NCI-H524 treated with DMSO at 0.1 percent for 48 hours (cell line): ENCODE measurements around the gene ARPC1A.
"Not testable (repeated sequence)": the region's sequence is repeated elsewhere in the genome, so short reads cannot be mapped to it uniquely, and the experiment has no call there.

Experiments used
- DNase-seq: peaks from one replicate; lab custom pipeline; 2025; lab: John Stamatoyannopoulos, UW

Gene ARPC1A

GRCh38 chr7:99371376-99371920 is 45.8 kb downstream of the ARPC1A start:
- no peak for DNase-seq

- no peak for DNase-seq
These were observed 46.8 kb downstream of the ARPC1A start for GRCh38 chr7:99372275-99373090.

- DNase-seq: no peak
These were observed 47.7 kb downstream of the ARPC1A start for GRCh38 chr7:99373091-99374066.

GRCh38 chr7:99374111-99375064 is 48.7 kb downstream of the ARPC1A start, which contains the start of gene ARPC1B:
Gene ARPC1B (plus strand): TSS chr7:99374730. CDS start chr7:99385715, 10,985 bp downstream.
- no peak for DNase-seq

GRCh38 chr7:99375070-99375807 is 49.5 kb downstream of the ARPC1A start:
- no peak for DNase-seq

DNA sequence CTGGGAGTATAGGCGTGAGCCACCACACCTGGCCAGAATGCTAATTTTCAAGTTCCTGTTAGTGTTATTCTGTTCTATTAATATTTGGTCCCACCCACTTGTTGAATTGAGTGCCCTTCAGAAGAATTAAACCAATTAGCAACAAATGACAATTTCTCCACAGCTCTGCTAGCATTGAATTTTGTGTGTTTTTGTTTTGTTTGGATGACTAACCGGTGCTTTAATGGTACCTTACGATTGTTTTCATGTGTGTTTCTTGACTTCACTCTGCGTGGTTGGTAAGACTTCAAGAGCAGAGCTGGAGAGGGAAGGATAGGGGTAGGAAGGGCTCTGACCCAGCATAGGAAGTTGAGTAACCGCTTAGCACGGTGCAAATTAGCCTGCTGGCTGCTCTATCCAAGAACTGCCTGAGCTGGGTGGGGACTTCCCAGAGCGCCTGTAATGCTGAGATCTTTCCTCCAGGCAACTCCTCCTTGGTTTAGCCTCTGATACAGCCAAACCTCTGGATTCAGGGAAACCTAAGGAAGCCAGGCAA is 53.4 kb downstream of the ARPC1A start:
- DNase-seq: no peak

DNA sequence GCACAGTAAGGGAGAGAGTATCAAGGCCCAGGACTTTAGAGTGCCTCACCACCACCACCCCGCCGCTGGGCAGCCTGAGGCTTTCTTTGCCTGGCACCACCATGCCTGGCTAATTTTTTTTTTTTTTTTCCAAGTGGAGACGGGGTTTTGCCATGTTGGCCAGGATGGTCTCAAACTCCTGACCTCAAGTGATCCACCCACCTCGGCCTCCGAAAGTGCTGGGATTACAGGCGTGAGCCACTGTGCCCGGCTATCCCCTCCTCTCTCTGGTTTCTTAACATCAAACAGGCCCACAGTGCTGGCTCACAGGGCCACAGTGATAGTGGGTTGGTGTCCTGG is 54.0 kb downstream of the ARPC1A start:
- DNase-seq: not testable (repeated sequence)

DNA sequence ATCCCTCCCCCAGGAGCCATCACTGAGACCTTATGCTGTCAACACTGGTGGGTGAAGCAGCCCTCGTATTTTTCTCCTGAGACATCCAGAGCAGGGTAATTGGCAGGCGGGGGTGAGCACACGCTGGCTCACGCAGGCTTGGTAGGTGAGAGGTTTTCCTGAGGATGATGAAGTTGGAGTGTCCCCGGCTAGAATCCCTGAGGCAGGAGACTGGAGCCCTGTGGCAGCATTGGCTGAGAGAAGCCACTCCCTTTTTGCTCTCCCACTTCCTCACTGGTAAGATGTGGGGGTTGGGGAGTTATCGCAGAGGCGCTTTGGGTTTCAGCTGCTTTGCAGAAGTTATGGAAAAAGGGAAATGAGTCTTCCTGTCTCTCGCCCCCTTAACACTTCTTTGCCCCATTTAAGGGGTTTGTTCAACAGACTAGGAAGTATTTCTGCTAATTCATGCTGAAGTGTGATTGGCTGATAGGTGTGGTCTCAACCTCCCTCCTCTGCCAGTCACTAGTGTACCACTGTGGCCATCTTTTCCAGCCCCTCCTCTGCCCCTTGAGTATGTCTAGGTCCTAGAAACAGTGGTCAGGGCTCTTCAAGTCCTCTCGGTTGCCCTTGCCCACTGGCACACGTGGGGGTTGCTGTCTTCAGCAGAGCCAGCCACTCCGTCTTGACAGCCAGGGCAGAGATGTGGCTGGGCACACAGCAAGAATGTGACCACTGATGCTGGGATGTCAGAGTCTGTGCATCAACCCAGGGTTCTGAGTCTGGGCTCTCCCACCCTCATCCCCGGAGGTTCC is 54.5 kb downstream of the ARPC1A start:
- no peak for DNase-seq

DNA sequence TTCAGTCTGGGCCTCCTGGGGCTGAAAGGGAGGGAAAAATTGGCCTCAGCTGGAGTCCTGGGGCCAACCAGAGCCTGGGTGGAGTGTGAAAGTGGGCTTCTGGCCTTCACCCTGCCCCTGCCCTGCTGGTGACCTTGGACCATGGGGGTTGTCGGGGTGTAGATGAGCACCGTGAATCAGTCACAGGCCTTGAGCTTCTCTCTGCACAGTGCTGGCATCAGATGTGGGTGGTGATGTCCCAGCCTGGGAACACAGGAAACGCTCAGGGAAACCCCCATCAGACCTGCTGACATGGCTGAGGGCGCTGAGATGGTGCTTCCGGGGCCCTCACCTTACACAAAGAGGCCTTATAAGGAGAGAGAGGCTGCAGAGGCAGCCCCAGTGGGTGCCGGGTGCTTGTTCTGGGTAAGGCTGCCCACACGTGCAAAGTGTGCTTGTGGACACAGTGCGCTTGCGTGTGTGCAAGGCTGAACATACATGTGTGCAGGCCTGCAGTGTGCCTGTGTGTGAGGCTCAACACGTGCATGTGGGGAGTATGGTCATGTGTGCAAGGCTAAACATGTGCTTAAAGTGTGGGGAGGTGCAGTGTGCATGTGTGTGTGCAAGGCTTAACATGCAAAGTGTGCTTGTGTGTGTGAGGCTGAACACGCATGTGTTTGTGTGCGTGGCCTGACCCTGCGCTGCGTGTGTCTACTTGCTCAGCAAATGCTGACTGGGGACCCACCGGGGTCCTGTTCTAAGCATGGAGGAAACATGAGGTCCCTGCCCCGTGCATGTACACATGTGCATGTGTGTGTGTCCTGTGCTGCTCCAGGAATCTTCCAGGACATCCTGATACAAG is 55.3 kb downstream of the ARPC1A start:
- DNase-seq: no peak

DNA sequence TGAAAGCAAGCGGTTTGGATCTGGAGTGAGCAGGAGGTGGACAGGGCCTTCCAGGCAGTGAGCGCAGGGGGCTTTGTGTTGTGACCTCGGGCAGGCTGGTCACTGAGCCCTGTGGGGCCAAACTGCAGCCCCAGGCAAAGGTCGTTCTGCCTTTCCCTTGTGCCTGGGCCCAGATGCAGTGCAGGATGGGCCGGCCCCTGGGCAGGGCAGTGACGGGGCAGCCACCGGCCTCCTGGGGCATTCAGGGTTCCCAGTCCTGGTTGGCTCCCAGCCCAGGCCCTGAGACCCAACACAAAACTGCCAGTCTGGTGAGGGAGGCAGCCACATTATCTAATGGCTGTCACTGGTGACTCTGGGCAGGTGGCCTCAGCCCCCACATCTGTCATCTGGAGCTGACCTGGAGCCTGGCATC is 56.0 kb downstream of the ARPC1A start:
- no peak for DNase-seq

DNA sequence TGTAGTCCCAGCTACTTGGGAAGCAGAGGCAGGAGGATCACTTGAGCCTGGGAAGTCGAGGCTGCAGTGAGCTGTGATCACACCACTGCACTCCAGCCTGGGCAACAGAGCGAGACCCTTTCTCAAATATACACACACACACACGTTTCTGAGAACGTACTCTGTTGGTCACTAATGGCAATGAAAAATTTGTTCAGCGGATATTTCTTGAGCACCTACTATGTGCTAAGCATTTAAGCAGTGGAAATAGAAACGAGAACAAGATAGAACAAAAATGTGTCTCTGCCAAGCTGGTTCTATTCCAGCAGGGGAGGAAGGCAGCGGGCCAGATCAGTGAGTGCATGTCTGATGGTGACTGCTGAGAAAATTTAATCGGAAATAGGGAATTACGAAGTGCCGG is 57.5 kb downstream of the ARPC1A start:
- DNase-seq: no peak

GRCh38 chr7:99383791-99384370 is 58.2 kb downstream of the ARPC1A start:
- no peak for DNase-seq

DNA sequence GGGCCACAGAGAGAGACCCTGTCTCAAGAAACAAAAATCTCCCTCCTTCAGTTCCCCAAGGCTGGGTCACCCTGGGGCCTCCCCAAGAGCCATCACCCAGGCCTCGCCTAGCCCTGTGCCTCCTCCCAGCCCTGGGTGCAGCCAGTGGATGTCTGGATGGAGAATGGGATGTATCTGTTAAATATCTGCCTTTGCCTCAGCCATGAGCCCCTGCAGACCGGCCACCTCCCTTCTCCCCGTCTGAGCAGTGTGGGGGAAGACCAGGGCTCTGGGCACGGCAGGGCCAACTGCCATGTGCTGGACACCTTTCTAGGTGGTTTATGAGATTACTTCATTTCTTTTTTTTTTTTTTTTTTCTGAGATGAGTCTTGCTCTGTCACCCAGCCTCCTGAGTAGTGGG is 58.8 kb downstream of the ARPC1A start:
- no peak for DNase-seq

DNA sequence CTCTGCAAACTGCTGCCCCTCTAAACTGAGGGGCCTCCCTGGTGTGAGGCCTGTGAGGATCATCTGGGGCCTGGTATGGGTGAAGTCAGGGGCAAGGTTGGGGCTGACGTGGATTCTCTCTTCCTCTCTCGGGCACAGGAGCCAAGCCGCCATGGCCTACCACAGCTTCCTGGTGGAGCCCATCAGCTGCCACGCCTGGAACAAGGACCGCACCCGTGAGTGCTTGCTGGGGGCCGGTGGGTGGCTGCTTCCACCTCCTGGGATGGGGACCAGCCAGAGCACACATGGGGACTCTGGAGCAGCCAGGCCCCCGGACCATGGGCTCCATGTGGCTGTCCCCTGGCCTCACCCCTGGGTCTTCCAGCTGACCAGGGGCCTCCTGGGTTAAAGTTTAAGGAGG is 59.9 kb downstream of the ARPC1A start:
- DNase-seq: no peak

- no peak for DNase-seq
These were observed 61.0 kb downstream of the ARPC1A start for GRCh38 chr7:99386584-99387238.

DNA sequence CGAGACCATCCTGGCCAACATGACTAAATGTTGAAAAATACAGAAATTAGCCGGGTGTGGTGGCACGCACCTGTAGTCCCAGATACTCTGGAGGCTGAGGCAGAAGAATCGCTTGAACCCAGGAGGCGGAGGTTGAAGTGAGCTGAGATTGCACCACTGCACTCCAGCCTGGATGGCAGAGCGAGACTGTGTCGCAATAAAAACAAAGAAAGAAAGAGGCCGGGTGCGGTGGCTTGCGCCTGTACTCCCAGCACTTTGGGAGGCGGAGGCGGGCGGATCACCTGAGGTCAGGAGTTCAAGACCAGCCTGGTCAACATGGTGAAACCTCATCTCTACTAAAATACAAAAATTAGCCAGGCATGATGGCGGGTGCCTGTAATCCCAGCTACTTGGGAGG is 61.5 kb downstream of the ARPC1A start:
- not testable (repeated sequence) for DNase-seq

DNA sequence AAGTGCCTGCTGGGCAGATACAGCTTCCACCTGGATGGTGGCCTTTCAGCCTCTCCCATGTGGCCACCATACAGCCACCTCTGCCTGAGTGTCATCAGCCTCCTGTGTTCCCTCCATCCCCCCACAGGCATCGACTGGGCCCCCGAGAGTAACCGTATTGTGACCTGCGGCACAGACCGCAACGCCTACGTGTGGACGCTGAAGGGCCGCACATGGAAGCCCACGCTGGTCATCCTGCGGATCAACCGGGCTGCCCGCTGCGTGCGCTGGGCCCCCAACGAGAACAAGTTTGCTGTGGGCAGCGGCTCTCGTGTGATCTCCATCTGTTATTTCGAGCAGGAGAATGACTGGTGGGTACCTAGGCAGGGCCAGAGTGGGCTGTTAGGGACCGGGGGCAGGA is 62.2 kb downstream of the ARPC1A start:
- DNase-seq: no peak

DNA sequence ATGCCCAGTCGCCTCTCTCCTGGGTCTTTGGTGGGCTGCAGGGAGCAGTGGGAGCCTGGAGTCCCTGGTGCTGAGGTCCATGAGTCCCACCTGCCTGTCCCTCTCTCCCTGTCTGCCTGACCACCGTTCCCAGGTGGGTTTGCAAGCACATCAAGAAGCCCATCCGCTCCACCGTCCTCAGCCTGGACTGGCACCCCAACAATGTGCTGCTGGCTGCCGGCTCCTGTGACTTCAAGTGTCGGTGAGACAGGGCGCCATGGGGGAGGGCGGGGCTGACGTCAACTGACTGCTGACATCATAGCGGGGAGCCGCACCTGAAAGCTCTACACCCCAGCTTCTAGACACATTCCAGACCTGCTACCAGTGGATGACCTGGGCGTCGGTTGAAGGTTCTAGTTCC is 64.1 kb downstream of the ARPC1A start:
- DNase-seq: no peak
